OCI-M1 (cell line): ENCODE results near the gene WLS.

Experiments used
- DNase-seq: peaks from one replicate; lab custom pipeline; 2025; lab: John Stamatoyannopoulos, UW

The WLS gene

DNA sequence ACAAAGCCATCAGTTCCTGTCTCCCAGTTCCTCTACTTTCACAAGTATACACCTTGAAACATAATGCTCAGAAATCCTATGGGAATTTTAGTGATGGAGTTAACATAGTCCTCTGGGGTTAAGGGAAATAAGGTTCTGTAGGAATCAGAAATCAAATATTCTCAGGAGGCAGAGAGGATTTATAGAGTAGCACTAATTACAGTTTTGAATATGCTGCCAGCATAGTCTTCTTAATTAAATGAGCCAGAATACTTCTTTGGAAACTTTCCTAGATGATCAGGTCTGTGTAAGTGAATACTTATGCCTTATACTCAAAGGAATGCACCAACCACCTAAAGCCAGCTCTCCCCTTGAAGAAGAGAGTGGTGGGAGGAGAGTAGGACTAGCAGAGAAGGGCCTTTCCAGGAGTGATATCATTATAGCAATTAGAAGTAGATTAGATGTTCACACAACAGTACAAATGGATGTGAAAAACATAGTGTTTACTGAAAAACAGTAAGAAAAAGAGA is 150.5 kb downstream of the WLS start:
- no peak for DNase-seq

DNA sequence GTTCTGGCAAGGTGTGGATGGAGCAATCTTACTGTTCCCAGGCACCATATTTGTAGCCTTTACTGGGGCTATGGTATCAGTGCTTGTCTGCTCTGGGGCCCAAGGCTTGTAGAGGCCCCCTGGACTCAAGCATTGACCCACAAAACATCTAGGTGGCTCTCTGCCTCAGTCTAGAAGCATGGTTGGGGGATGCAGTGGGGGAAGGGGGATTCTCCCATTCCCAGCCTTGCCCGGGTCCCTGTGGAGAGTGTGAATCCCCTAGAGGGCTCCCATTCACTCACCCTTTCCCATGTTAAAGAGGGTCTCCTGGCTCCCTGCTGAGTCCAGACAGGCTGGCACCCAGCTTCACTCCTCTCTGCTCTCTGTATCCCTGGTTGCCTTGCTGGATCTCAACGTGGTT is 153.7 kb downstream of the WLS start:
- no peak for DNase-seq
